GM23338 (cell line): ENCODE data around the gene LRP1B. TPM values are rescaled to one million over a fixed set of nuclear protein-coding genes. Genes with fewer than 3 reads are reported as not detected.
"Not testable (repeated sequence)": the region's sequence is repeated elsewhere in the genome, so short reads cannot be mapped to it uniquely, and the experiment has no call there.

Experiments used
- ATAC-seq: fragments of 200-7000 bp; cut with Tn5 transposase; 3 replicates; pipeline ENCODE4 v1.9.1; 2020
- DNase-seq: peaks from one replicate; pipeline ENCODE4 v3.0.0-alpha.2; 2015; ENCODE audit warnings: low spot score
- H2AFZ ChIP-seq: fragments of 200-600 bp; sonication (generic); 2 replicates; pipeline ENCODE4 v1.8.0; 2016; ENCODE audit warnings: antibody characterized with exemption, mild to moderate bottlenecking, moderate library complexity
- H3F3A ChIP-seq: fragments of 200-600 bp; sonication (generic); replicated peaks from 2 replicates; pipeline ENCODE4 v1.8.0; 2017; ENCODE audit warnings: antibody characterized with exemption, mixed run types, low read depth
- H3K27ac ChIP-seq: fragments of 200-600 bp; sonication (generic); 2 replicates; pipeline ENCODE4 v1.6.1; 2016; ENCODE audit warnings: low read depth
- H3K27me3 ChIP-seq: fragments of 200-600 bp; sonication (generic); 2 replicates; pipeline ENCODE4 v1.8.0; 2016; ENCODE audit warnings: mild to moderate bottlenecking, mixed run types, moderate library complexity; ENCODE audit not compliant: insufficient read depth
- H3K36me3 ChIP-seq: fragments of 200-600 bp; sonication (generic); 2 replicates; pipeline ENCODE4 v1.8.0; 2016; ENCODE audit warnings: mild to moderate bottlenecking; ENCODE audit not compliant: insufficient read depth
- H3K4me1 ChIP-seq: fragments of 200-600 bp; sonication (generic); 2 replicates; pipeline ENCODE4 v1.8.0; 2016; ENCODE audit warnings: mild to moderate bottlenecking, moderate library complexity; ENCODE audit not compliant: insufficient read depth
- H3K4me2 ChIP-seq: fragments of 200-600 bp; sonication (generic); 2 replicates; pipeline ENCODE4 v1.7.1; 2017; ENCODE audit warnings: mixed run types
- H3K4me3 ChIP-seq: fragments of 200-600 bp; sonication (generic); 2 replicates; pipeline ENCODE4 v1.6.1; 2016; ENCODE audit warnings: mixed run types
- H3K79me2 ChIP-seq: fragments of 200-600 bp; sonication (generic); replicated peaks from 2 replicates; pipeline ENCODE4 v1.8.0; 2017; ENCODE audit warnings: mild to moderate bottlenecking; ENCODE audit not compliant: insufficient read depth
- H3K9me2 ChIP-seq: fragments of 200-600 bp; sonication (generic); 2 replicates; pipeline ENCODE4 v1.8.0; 2017; ENCODE audit not compliant: insufficient read depth
- H4K20me1 ChIP-seq: fragments of 200-600 bp; sonication (generic); replicated peaks from 2 replicates; pipeline ENCODE4 v1.8.0; 2017; ENCODE audit warnings: mild to moderate bottlenecking; ENCODE audit not compliant: insufficient read depth
- H3K27ac Mint-ChIP-seq: 2 replicates; pipeline ENCODE4 v1.8.0; 2020; ENCODE audit warnings: inconsistent platforms, mild to moderate bottlenecking, moderate library complexity, mixed read lengths
- H3K27me3 Mint-ChIP-seq: 3 replicates; pipeline ENCODE4 v1.8.0; 2022; ENCODE audit warnings: low read depth, mild to moderate bottlenecking, moderate library complexity, mixed read lengths, inconsistent platforms; ENCODE audit not compliant: insufficient read depth, poor library complexity
- H3K36me3 Mint-ChIP-seq: 3 replicates; pipeline ENCODE4 v1.8.0; 2021; ENCODE audit warnings: low read depth, mild to moderate bottlenecking, inconsistent platforms, moderate library complexity, mixed read lengths
- H3K4me1 Mint-ChIP-seq: 3 replicates; pipeline ENCODE4 v1.8.0; 2020; ENCODE audit warnings: mild to moderate bottlenecking, inconsistent platforms, mixed read lengths
- H3K4me3 Mint-ChIP-seq: 3 replicates; pipeline ENCODE4 v1.8.0; 2021; ENCODE audit warnings: moderate library complexity, mild to moderate bottlenecking, inconsistent platforms, mixed read lengths
- H3K9me3 Mint-ChIP-seq: 3 replicates; pipeline ENCODE4 v1.8.0; 2020; ENCODE audit warnings: moderate library complexity, mild to moderate bottlenecking, inconsistent platforms, mixed read lengths
- CREB1 ChIP-seq: fragments of 250-450 bp; sonication (Bioruptor Pico); IDR thresholded peaks from 2 replicates; pipeline ENCODE4 v1.5.0; 2020; ENCODE audit warnings: low read depth, mild to moderate bottlenecking, moderate library complexity
- EZH2 ChIP-seq: fragments of 200-600 bp; sonication (generic); IDR thresholded peaks from one replicate; pipeline ENCODE4 v1.8.0; 2017; ENCODE audit warnings: antibody characterized with exemption, mild to moderate bottlenecking, low read depth; ENCODE audit not compliant: unreplicated experiment
- EZH2phosphoT487 ChIP-seq: fragments of 200-600 bp; sonication (generic); IDR thresholded peaks from one replicate; pipeline ENCODE4 v1.8.1; 2018; ENCODE audit warnings: antibody characterized with exemption; ENCODE audit not compliant: unreplicated experiment
- NANOG ChIP-seq: IDR thresholded peaks from 2 replicates; pipeline ENCODE4 v1.6.1; 2016; ENCODE audit warnings: antibody characterized with exemption, borderline replicate concordance
- STAT1 ChIP-seq: IDR thresholded peaks from one replicate; pipeline ENCODE4 v1.6.1; 2016; ENCODE audit warnings: antibody characterized with exemption; ENCODE audit not compliant: unreplicated experiment
- ZNF114 ChIP-seq: fragments of 250-450 bp; sonication (Bioruptor Pico); IDR thresholded peaks from 2 replicates; pipeline ENCODE4 v1.5.0; 2020; ENCODE audit warnings: mild to moderate bottlenecking, moderate library complexity
- ZNF331 ChIP-seq: fragments of 250-450 bp; sonication (Bioruptor Pico); IDR thresholded peaks from 2 replicates; pipeline ENCODE4 v1.5.0; 2020; ENCODE audit warnings: low read depth, mild to moderate bottlenecking, moderate library complexity
- polyA plus RNA-seq: library from polyadenylated mRNA; unstranded; fragments of >200 nt; fragmentation: Nextera tagmentation; extraction: Ambion mirVana; gene quantifications from 2 replicates; pipeline ENCODE4 v1.2.1, GENCODE V29; 2016
- total RNA-seq: library from RNA; depleted of rRNA; stranded (reverse); fragments of >200 nt; shearing (Covaris generic); gene quantifications from 2 replicates; pipeline ENCODE4 v1.2.3, GENCODE V29; 2014
- TF ChIP-seq, protein P1 (sequence below): fragments of 250-450 bp; sonication (Bioruptor Pico); IDR thresholded peaks from 2 replicates; pipeline ENCODE4 v1.5.0; 2020; ENCODE audit warnings: mild to moderate bottlenecking, moderate library complexity
- TF ChIP-seq, protein P2 (sequence below): IDR thresholded peaks from 2 replicates; pipeline ENCODE4 v1.6.1; 2016; ENCODE audit warnings: antibody characterized with exemption

Gene LRP1B
- total and polyA plus RNA-seq, 2 experiments from 2014 or later: 0.15 to 0.97 TPM

DNA sequence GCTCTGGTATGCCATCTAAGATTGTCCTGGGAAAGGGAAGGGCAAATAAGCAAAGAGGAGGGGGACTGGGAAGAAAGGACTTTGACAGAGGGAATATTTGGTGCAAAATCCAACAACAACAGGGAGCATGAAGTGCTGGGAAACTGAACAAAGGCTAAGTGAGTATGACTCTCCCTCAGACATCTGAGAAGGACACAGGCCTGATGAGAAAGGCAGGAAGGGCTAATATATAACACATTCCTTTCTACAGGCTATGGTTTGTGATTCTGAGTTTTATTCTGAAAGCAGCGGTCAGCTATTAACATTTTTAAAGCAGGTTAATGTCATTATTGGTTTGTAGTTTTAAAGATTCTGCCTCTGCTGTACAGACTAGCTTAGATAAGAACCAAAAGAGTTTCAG, 1579.5 kb downstream of the LRP1B start (continued):
- TF ChIP-seq, protein P1, sequence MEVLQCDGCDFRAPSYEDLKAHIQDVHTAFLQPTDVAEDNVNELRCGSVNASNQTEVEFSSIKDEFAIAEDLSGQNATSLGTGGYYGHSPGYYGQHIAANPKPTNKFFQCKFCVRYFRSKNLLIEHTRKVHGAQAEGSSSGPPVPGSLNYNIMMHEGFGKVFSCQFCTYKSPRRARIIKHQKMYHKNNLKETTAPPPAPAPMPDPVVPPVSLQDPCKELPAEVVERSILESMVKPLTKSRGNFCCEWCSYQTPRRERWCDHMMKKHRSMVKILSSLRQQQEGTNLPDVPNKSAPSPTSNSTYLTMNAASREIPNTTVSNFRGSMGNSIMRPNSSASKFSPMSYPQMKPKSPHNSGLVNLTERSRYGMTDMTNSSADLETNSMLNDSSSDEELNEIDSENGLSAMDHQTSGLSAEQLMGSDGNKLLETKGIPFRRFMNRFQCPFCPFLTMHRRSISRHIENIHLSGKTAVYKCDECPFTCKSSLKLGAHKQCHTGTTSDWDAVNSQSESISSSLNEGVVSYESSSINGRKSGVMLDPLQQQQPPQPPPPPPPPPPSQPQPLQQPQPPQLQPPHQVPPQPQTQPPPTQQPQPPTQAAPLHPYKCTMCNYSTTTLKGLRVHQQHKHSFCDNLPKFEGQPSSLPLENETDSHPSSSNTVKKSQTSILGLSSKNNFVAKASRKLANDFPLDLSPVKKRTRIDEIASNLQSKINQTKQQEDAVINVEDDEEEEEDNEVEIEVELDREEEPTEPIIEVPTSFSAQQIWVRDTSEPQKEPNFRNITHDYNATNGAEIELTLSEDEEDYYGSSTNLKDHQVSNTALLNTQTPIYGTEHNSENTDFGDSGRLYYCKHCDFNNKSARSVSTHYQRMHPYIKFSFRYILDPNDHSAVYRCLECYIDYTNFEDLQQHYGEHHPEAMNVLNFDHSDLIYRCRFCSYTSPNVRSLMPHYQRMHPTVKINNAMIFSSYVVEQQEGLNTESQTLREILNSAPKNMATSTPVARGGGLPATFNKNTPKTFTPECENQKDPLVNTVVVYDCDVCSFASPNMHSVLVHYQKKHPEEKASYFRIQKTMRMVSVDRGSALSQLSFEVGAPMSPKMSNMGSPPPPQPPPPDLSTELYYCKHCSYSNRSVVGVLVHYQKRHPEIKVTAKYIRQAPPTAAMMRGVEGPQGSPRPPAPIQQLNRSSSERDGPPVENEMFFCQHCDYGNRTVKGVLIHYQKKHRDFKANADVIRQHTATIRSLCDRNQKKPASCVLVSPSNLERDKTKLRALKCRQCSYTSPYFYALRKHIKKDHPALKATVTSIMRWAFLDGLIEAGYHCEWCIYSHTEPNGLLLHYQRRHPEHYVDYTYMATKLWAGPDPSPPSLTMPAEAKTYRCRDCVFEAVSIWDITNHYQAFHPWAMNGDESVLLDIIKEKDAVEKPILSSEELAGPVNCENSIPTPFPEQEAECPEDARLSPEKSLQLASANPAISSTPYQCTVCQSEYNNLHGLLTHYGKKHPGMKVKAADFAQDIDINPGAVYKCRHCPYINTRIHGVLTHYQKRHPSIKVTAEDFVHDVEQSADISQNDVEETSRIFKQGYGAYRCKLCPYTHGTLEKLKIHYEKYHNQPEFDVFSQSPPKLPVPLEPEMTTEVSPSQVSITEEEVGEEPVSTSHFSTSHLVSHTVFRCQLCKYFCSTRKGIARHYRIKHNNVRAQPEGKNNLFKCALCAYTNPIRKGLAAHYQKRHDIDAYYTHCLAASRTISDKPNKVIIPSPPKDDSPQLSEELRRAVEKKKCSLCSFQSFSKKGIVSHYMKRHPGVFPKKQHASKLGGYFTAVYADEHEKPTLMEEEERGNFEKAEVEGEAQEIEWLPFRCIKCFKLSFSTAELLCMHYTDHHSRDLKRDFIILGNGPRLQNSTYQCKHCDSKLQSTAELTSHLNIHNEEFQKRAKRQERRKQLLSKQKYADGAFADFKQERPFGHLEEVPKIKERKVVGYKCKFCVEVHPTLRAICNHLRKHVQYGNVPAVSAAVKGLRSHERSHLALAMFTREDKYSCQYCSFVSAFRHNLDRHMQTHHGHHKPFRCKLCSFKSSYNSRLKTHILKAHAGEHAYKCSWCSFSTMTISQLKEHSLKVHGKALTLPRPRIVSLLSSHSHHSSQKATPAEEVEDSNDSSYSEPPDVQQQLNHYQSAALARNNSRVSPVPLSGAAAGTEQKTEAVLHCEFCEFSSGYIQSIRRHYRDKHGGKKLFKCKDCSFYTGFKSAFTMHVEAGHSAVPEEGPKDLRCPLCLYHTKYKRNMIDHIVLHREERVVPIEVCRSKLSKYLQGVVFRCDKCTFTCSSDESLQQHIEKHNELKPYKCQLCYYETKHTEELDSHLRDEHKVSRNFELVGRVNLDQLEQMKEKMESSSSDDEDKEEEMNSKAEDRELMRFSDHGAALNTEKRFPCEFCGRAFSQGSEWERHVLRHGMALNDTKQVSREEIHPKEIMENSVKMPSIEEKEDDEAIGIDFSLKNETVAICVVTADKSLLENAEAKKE (CRISPR knock-in tag): no peak
- TF ChIP-seq EZH2phosphoT487: no peak
- no peak for TF ChIP-seq ZNF114 (CRISPR knock-in tag)
- no peak for TF ChIP-seq STAT1
- TF ChIP-seq ZNF331 (CRISPR knock-in tag): no peak
- TF ChIP-seq, protein P2, sequence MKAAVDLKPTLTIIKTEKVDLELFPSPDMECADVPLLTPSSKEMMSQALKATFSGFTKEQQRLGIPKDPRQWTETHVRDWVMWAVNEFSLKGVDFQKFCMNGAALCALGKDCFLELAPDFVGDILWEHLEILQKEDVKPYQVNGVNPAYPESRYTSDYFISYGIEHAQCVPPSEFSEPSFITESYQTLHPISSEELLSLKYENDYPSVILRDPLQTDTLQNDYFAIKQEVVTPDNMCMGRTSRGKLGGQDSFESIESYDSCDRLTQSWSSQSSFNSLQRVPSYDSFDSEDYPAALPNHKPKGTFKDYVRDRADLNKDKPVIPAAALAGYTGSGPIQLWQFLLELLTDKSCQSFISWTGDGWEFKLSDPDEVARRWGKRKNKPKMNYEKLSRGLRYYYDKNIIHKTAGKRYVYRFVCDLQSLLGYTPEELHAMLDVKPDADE: no peak
- no peak for TF ChIP-seq CREB1
- no peak for TF ChIP-seq EZH2

DNA sequence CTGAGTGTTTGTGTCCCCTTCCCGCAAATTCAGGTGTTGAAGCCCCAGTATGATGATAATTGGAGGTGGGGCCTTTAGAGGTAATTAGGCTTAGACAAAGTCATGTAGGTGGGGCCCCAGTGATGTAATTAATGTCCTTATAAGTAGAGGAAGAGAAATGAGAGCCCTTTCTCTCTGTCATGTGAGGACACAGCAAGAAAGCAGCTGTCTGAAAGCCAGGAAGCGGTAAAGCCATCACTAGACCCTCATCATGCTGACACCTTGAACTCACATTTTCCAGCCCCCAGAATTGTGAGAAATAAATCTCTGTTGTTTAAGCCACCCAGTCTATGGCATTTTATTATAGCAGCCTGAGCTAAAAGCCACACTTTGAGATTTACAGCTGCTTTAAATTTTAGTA, 1580.0 kb downstream of the LRP1B start:
- Histone ChIP-seq H4K20me1 (no peaks in the 10 kb centered on the region), H3K4me1 (no peaks in the 10 kb centered on the region), H3K27me3 (no peaks in the 10 kb centered on the region), H3K36me3 (no peaks in the 10 kb centered on the region), H3K27ac (no peak overlapping the region), H3K79me2 (no peaks in the 10 kb centered on the region), H2AFZ (no peak overlapping the region), H3K9me2 (no peaks in the 10 kb centered on the region), H3K4me3 (no peak overlapping the region), H3K4me2 (no peak overlapping the region), H3F3A (no peaks in the 10 kb centered on the region)
- Mint-ChIP-seq H3K36me3 (no peaks in the 10 kb centered on the region), H3K4me3 (no peak overlapping the region), H3K9me3 (no peaks in the 10 kb centered on the region), H3K27me3 (peaks cover 3% of the 10 kb centered on the region), H3K4me1 (peaks cover 5% of the 10 kb centered on the region; the same call in 2 of the 3 replicates), H3K27ac (no peak overlapping the region)
- TF ChIP-seq NANOG: no peak
- no peak for TF ChIP-seq ZNF114 (CRISPR knock-in tag)
- no peak for TF ChIP-seq EZH2phosphoT487
- DNase-seq: no peak
- no peak for ATAC-seq

DNA sequence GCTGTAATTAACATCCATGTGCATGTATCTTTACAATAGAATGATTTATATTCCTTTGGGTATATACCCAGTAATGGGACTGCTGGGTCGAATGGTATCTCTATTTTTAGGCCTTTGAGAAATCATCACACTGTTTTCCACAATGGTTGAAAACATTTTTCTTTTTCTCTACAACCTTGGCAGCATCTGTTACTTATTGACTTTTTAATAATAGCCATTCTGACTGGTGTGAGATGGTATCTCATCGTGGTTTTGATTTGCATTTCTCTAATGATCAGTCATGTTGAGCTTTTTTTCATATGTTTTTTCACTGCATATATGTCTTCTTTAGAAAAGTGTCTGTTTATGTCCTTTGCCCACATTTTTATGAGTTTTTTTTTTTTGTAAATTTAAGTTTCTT, 1586.0 kb downstream of the LRP1B start:
- not testable (repeated sequence) for H3K4me2 ChIP-seq, H3K27ac Mint-ChIP-seq, H3K4me1 Mint-ChIP-seq, DNase-seq, H3K79me2 ChIP-seq, H3F3A ChIP-seq, H3K36me3 Mint-ChIP-seq, H3K4me3 Mint-ChIP-seq, H3K4me1 ChIP-seq, H3K36me3 ChIP-seq, H3K27ac ChIP-seq, H4K20me1 ChIP-seq, H3K9me2 ChIP-seq, H3K4me3 ChIP-seq, ATAC-seq, H3K27me3 ChIP-seq, H3K27me3 Mint-ChIP-seq, H2AFZ ChIP-seq, H3K9me3 Mint-ChIP-seq
